Measurements from ENCODE around the gene FBXO21.
"Not testable (repeated sequence)": the region's sequence is repeated elsewhere in the genome, so short reads cannot be mapped to it uniquely, and the experiment has no call there.

Gene FBXO21

DNA sequence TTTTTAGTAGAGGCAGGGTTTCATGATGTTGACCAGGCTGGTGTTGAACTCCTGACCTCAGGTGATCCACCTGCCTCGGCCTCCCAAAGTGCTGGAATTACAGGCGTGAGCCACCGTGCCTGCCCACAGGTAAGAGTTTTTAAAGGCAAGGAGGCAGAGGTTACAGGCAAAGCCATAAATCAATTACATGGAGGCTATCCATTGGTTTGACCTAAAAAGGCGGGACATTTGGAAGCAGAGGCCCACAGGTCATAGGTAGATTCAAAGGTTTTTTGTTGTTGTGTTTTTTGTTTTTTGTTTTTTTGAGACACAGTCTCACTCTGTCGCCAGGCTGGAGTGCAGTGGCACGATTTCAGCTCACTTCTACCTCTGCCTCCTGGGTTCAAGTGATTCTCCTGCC, 6.1 kb upstream of the FBXO21 start:
- H3K9ac ChIP-seq (ENCODE audit: low read depth, low read length); H3K4me3 ChIP-seq (ENCODE audit: low read length); H3K4me1 ChIP-seq (ENCODE audit: control insufficient read depth, insufficient read depth, low read length); H3K36me3 ChIP-seq (ENCODE audit: insufficient read depth, low read length); H3K9me3 ChIP-seq (replicated peaks; ENCODE audit: low read length); H3K27me3 ChIP-seq (ENCODE audit: control insufficient read depth, insufficient read depth, low read length); H3K4me2 ChIP-seq (ENCODE audit: low read length): not testable (repeated sequence)

DNA sequence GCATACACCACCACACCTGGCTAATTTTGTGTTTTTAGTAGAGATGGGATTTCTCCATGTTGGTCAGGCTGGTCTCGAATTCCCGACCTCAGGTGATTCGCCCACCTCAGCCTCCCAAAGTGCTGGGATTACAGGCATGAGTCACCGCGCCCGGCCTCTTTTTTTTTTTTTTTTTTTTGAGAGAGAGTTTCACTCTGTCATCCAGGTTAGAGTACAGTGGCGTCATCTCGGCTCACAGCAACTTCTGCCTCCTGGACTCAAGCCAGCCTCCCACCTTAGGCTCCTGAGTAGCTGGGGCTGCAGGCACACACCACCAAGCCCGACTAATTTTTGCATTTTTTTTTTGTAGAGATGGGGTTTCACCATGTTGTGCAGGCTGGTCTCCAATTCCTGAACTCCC, 4.8 kb upstream of the FBXO21 start:
- H3K9me3 ChIP-seq (replicated peaks; ENCODE audit: low read length); H3K4me1 ChIP-seq (ENCODE audit: control insufficient read depth, insufficient read depth, low read length); H3K4me3 ChIP-seq (ENCODE audit: low read length); H3K4me2 ChIP-seq (ENCODE audit: low read length); H3K27me3 ChIP-seq (ENCODE audit: control insufficient read depth, insufficient read depth, low read length); H3K9ac ChIP-seq (ENCODE audit: low read depth, low read length); H3K36me3 ChIP-seq (ENCODE audit: insufficient read depth, low read length): not testable (repeated sequence)

DNA sequence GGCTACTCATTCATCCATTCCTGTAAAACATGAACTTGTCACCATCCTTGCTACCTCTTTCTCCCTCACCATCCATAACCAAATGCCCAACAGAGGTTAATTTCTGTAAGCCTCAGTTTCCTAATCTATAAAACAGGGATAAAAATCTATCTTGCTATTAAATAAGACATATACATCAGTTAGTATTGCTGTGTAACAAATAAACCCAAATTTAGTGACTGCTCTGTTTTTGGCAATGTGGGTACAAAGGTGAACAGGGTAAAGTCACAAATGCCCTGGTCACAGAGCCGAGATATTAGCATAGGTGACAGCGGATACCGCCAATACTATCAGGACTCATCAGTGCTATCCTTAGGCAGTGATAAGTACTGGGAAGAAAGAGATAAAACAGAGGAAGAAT, 3.6 kb upstream of the FBXO21 start:
- Histone ChIP-seq H3K4me2 (ENCODE audit: low read length) (no peak overlapping the region), H3K27me3 (ENCODE audit: control insufficient read depth, insufficient read depth, low read length) (no peaks in the 10 kb centered on the region), H3K4me3 (ENCODE audit: low read length) (no peak overlapping the region), H3K9me3 (replicated peaks; ENCODE audit: low read length) (no peaks in the 10 kb centered on the region), H3K36me3 (ENCODE audit: insufficient read depth, low read length) (no peaks in the 10 kb centered on the region), H3K9ac (ENCODE audit: low read depth, low read length) (no peak overlapping the region), H3K4me1 (ENCODE audit: control insufficient read depth, insufficient read depth, low read length) (peaks cover 7% of the 10 kb centered on the region)

DNA sequence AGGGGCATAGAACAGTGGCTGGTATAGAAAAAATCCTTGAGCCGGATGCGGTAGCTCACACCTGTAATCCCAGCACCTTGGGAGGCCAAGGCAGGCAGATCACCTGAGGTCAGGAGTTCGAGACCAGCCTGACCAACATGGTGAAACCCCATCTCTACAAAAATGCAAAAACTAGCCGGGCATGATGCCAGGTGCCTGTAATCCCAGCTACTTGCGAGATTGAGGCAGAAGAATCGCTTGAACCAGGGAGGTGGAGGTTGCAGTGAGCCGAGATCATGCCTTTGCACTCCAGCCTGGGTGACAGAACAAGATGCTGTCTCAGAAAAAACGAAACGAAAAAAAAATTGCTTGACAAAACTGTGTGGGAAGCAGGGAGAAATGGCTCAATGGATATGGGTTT, 2.3 kb upstream of the FBXO21 start:
- H3K4me2 ChIP-seq (ENCODE audit: low read length); H3K9ac ChIP-seq (ENCODE audit: low read depth, low read length); H3K27me3 ChIP-seq (ENCODE audit: control insufficient read depth, insufficient read depth, low read length); H3K4me1 ChIP-seq (ENCODE audit: control insufficient read depth, insufficient read depth, low read length); H3K9me3 ChIP-seq (replicated peaks; ENCODE audit: low read length); H3K4me3 ChIP-seq (ENCODE audit: low read length); H3K36me3 ChIP-seq (ENCODE audit: insufficient read depth, low read length): not testable (repeated sequence)

DNA sequence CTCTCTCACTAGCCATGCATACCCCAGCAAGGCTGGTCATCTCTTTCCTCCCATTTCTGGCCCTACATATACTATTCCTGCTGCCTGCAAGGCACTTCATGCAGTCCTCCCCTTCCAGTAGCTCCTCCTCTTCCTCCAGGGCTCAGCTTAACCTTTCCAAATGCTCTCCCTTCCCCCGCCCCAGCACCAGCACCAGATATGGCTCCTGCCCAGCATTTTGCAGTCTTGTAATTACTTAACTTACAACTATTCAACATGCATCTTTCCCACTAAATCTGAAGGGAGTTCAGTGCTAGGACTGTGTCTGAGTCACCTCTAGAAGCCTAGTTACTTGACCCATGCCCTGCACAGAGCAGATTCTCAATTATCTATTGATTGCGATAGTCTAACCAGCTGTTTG, 1.8 kb upstream of the FBXO21 start:
- H3K36me3 ChIP-seq (ENCODE audit: insufficient read depth, low read length) = no peaks in the 10 kb centered on the region
- H3K9me3 ChIP-seq (replicated peaks; ENCODE audit: low read length) = no peaks in the 10 kb centered on the region
- no peak overlapping the region for H3K4me3 ChIP-seq (ENCODE audit: low read length)
- no peak overlapping the region for H3K9ac ChIP-seq (ENCODE audit: low read depth, low read length)
- H3K4me2 ChIP-seq (ENCODE audit: low read length) = no peak overlapping the region
- H3K4me1 ChIP-seq (ENCODE audit: control insufficient read depth, insufficient read depth, low read length) = peaks cover 10% of the 10 kb centered on the region
- H3K27me3 ChIP-seq (ENCODE audit: control insufficient read depth, insufficient read depth, low read length) = no peaks in the 10 kb centered on the region

DNA sequence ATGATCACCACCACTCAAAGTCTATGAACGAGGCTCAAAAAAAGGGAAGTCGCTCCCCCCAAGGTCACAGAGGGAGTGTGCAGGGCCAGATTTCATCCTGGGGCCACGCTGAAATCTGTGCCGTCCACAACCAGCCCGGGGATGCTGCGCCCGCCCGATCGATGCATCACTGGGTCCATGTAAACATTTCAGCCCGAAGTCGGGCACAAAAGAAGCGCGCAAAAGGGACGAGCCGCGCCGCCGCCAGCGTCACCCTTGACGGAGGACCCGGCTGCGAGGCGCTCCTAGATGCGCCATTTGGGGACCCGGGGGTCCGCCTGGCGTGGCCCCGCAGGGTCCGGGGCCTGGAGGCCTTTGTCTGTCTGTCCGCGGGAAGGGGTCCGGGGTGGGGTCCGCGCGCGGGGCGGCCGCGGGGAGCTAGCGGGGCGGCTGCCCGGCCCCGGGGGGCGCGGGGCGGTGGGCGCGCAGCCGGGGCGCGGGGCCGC, 503 bp downstream of the FBXO21 start:
- Histone ChIP-seq H3K4me3 (ENCODE audit: low read length) (peak overlapping the region; percentile 77), H3K27me3 (ENCODE audit: control insufficient read depth, insufficient read depth, low read length) (no peaks in the 10 kb centered on the region), H3K9me3 (replicated peaks; ENCODE audit: low read length) (no peaks in the 10 kb centered on the region), H3K9ac (ENCODE audit: low read depth, low read length) (peak overlapping the region; percentile 69), H3K4me2 (ENCODE audit: low read length) (peak overlapping the region; percentile 87), H3K36me3 (ENCODE audit: insufficient read depth, low read length) (peaks cover 4% of the 10 kb centered on the region), H3K4me1 (ENCODE audit: control insufficient read depth, insufficient read depth, low read length) (peaks cover 10% of the 10 kb centered on the region)

DNA sequence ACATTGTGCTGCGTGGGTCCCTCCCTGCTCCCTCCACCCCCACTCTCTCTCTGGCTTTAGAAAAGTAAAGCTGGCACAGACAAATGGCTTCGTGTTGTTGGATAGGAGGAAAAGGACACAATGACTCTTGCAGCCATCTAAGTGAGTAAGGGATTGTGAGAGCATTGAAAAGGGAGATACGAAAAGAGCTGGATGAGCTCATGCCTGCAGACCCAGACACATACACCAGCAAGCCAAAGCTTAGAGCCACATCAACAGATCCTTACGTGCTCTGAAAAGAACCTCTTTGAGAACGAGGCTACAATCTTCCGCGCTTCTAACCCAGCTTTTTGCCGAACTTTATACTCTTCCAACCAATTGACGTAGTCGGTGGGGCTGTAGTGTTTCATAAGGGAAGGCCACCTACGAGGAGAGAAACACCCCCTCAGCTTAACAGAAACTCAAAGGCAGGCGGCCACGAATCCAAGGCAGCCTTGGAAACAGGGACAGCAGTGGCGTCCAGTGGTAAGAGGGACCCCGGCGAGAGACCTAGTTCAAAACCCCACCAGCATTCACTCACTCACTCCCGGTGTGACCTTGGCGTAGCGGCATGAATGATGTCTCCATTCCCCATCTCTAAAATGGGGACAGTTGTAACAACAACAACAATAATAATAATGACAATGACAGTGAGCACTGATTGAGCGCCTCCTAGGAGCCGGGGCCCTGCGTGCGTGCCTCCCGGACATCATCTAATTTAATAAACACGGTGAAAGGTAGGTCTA, 1.1 kb downstream of the FBXO21 start:
- Histone ChIP-seq H3K9ac (ENCODE audit: low read depth, low read length) (peak overlapping the region; percentile 69), H3K27me3 (ENCODE audit: control insufficient read depth, insufficient read depth, low read length) (no peaks in the 10 kb centered on the region), H3K4me2 (ENCODE audit: low read length) (peak overlapping the region; percentile 87), H3K4me3 (ENCODE audit: low read length) (peak overlapping the region; percentile 77), H3K4me1 (ENCODE audit: control insufficient read depth, insufficient read depth, low read length) (peaks cover 10% of the 10 kb centered on the region), H3K9me3 (replicated peaks; ENCODE audit: low read length) (no peaks in the 10 kb centered on the region), H3K36me3 (ENCODE audit: insufficient read depth, low read length) (peaks cover 4% of the 10 kb centered on the region)

DNA sequence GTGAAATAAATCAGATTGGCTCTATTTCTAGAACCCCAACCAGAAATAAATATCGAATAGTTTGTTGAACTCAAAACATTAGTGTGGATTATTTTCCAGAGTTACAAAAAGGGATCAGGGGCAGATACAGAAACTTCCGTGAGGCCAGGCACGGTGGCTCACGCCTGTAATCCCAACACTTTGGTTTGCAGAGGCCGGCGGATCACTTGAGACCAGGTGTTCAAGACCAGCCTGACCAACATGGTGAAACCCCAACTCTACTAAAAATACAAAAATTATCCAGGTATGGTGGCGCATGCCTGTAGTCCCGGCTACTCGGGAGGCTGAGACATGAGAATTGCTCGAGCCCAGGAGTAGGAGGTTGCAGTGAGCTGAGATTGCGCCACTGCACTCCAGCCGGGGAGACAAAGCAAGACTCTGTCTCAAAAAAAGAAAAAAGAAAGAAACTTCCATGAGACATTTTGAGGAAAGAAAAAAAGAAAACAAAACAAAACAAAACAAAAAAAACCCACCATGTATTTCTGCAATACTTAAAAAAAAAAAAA, 2.1 kb downstream of the FBXO21 start:
- Histone ChIP-seq H3K9ac (ENCODE audit: low read depth, low read length) (no peak overlapping the region), H3K27me3 (ENCODE audit: control insufficient read depth, insufficient read depth, low read length) (no peaks in the 10 kb centered on the region), H3K4me2 (ENCODE audit: low read length) (peak overlapping the region; percentile 87), H3K9me3 (replicated peaks; ENCODE audit: low read length) (no peaks in the 10 kb centered on the region), H3K4me3 (ENCODE audit: low read length) (no peak overlapping the region), H3K36me3 (ENCODE audit: insufficient read depth, low read length) (peaks cover 9% of the 10 kb centered on the region), H3K4me1 (ENCODE audit: control insufficient read depth, insufficient read depth, low read length) (peaks cover 10% of the 10 kb centered on the region)

DNA sequence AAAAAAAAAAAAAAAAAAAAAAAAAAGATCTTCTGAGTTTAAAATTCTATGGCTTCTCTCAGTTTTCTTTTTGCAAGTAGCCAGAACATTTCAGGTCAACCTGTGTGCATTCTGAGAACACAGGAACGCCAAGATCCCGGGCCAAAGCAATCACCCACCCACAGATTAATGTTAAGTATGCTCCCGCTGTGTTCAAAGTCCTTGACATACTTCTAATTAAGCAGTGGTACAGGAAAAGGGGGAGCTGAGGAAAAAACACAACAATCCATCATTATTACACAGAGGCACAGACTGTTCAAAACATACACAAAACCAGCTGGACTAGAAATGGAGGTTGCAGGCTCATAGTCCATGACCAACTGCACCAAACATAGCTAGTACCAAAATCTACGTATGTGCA, 2.8 kb downstream of the FBXO21 start:
- Histone ChIP-seq H3K4me2 (ENCODE audit: low read length) (no peak overlapping the region), H3K36me3 (ENCODE audit: insufficient read depth, low read length) (peaks cover 12% of the 10 kb centered on the region)

DNA sequence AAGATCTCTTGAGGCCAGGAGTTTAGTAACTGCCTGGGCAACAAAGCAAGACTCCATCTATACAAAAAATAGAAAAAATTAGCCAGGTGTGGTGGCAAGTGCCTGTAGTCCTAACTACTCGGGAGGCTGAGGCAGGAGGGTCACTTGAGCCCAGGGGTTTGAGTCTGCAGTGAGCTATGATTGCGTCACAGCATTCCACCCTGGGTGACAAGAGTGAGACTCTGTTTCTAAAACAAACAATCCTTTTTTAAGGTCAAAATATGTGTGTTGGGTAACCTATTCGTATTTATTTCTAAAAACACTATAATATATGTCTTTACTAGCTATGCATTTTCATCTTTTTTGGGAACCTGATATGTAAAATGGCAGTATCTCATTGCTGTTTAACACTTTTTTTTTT, 7.4 kb downstream of the FBXO21 start:
- no peak overlapping the region for H3K4me3 ChIP-seq (ENCODE audit: low read length)
- H3K27me3 ChIP-seq (ENCODE audit: control insufficient read depth, insufficient read depth, low read length) = no peaks in the 10 kb centered on the region
- H3K36me3 ChIP-seq (ENCODE audit: insufficient read depth, low read length) = peaks cover 36% of the 10 kb centered on the region
- no peaks in the 10 kb centered on the region for H3K4me1 ChIP-seq (ENCODE audit: control insufficient read depth, insufficient read depth, low read length)
- H3K9me3 ChIP-seq (replicated peaks; ENCODE audit: low read length) = no peaks in the 10 kb centered on the region
- no peak overlapping the region for H3K9ac ChIP-seq (ENCODE audit: low read depth, low read length)
- H3K4me2 ChIP-seq (ENCODE audit: low read length) = no peak overlapping the region

More for the DNA sequence above, 2.8 kb downstream of the FBXO21 start:
- Histone ChIP-seq H3K9ac (ENCODE audit: low read depth, low read length) (no peak overlapping the region), H3K4me3 (ENCODE audit: low read length) (no peak overlapping the region), H3K4me1 (ENCODE audit: control insufficient read depth, insufficient read depth, low read length) (peaks cover 10% of the 10 kb centered on the region), H3K9me3 (replicated peaks; ENCODE audit: low read length) (no peaks in the 10 kb centered on the region), H3K27me3 (ENCODE audit: control insufficient read depth, insufficient read depth, low read length) (no peaks in the 10 kb centered on the region)

DNA sequence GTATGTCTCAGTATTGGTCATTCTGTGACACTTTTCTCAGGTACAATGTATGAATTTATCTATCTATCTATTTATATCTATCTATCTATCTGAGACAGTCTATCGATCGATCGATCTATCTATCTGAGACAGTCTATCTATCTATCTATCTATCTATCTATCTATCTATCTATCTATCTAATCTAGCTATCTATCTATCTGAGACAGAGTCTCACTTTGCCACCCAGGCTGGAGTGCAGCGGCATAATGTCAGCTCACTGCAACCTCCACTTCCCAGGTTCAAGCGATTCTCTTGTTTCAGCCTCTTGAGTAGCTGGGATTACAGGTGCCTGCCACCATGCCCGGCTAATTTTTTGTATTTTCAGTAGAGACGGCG, 8.8 kb downstream of the FBXO21 start:
- not testable (repeated sequence) for H3K27me3 ChIP-seq (ENCODE audit: control insufficient read depth, insufficient read depth, low read length); H3K4me1 ChIP-seq (ENCODE audit: control insufficient read depth, insufficient read depth, low read length); H3K9me3 ChIP-seq (replicated peaks; ENCODE audit: low read length); H3K4me3 ChIP-seq (ENCODE audit: low read length); H3K9ac ChIP-seq (ENCODE audit: low read depth, low read length); H3K4me2 ChIP-seq (ENCODE audit: low read length)
- peaks cover 43% of the 10 kb centered on the region for H3K36me3 ChIP-seq (ENCODE audit: insufficient read depth, low read length)

Measured in skeletal muscle satellite cell (primary cell).